C4-2B (cell line): Measurements from ENCODE around the gene AMY2B.
"Not testable (repeated sequence)": the region's sequence is repeated elsewhere in the genome, so short reads cannot be mapped to it uniquely, and the experiment has no call there.

Experiments
- CTCF ChIP-seq: fragments of 450-650 bp; conservative IDR thresholded peaks from 2 replicates; pipeline ENCODE4 v1.5.1; 2017; ENCODE audit warnings: mild to moderate bottlenecking
- ZFX ChIP-seq: fragments of 450-650 bp; IDR thresholded peaks from 2 replicates; pipeline ENCODE4 v1.6.1; 2017

GRCh38 chr1:103616994-103617477 lies 45.6 kb downstream of the AMY2B start, which contains the start of gene AMY2A:
- not testable (repeated sequence) for TF ChIP-seq CTCF, ZFX
